Measurements from ENCODE around the gene SLC39A11. TPM values are rescaled to one million over a fixed set of nuclear protein-coding genes. Genes with fewer than 3 reads are reported as not detected.
"Not testable (repeated sequence)": the region's sequence is repeated elsewhere in the genome, so short reads cannot be mapped to it uniquely, and the experiment has no call there.

Gene SLC39A11
- total RNA-seq, 1 donor from 2014 or later: 23.2 TPM

GRCh38 chr17:72901657-72902056 lies 190.8 kb downstream of the SLC39A11 start:
- peaks cover 25% of the 10 kb centered on the region for H3K4me1 Mint-ChIP-seq (ENCODE audit: unreplicated experiment)
- no peak overlapping the region for H3K27ac Mint-ChIP-seq
- H3K36me3 Mint-ChIP-seq: no peaks in the 10 kb centered on the region
- no peaks in the 10 kb centered on the region for H3K9me3 Mint-ChIP-seq
- TF ChIP-seq, protein P1, sequence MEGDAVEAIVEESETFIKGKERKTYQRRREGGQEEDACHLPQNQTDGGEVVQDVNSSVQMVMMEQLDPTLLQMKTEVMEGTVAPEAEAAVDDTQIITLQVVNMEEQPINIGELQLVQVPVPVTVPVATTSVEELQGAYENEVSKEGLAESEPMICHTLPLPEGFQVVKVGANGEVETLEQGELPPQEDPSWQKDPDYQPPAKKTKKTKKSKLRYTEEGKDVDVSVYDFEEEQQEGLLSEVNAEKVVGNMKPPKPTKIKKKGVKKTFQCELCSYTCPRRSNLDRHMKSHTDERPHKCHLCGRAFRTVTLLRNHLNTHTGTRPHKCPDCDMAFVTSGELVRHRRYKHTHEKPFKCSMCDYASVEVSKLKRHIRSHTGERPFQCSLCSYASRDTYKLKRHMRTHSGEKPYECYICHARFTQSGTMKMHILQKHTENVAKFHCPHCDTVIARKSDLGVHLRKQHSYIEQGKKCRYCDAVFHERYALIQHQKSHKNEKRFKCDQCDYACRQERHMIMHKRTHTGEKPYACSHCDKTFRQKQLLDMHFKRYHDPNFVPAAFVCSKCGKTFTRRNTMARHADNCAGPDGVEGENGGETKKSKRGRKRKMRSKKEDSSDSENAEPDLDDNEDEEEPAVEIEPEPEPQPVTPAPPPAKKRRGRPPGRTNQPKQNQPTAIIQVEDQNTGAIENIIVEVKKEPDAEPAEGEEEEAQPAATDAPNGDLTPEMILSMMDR (conservative IDR thresholded peaks at IDR 0.05): no peak
- H3K27me3 Mint-ChIP-seq: no peaks in the 10 kb centered on the region
- DNase-seq (ENCODE audit: extremely low spot score, unreplicated experiment): no peak
- H3K4me3 Mint-ChIP-seq: no peak overlapping the region

DNA sequence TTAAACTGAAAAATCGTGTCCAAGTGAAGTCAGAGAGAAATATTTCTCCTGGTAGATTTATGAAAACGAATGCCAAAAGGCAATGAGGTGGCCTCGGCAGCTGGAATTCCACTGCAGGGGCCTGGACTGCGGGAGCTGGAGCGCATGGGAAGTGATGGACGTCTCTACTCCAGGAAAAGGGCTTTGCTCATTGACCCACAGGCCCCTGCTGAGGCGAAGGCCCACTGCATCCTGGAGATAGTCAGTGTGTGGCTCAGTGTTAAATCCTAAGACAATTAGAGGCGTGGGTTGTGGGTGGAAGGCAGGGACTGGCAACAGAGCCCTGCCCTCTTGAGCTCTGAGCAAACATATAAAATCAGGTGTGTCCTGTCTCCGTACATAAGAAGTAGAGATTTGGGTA lies 191.4 kb downstream of the SLC39A11 start:
- H3K4me3 Mint-ChIP-seq: no peak overlapping the region
- DNase-seq (ENCODE audit: extremely low spot score, unreplicated experiment): no peak
- H3K27ac Mint-ChIP-seq: no peak overlapping the region
- H3K27me3 Mint-ChIP-seq: no peaks in the 10 kb centered on the region
- H3K9me3 Mint-ChIP-seq: no peaks in the 10 kb centered on the region
- TF ChIP-seq, protein P1 (conservative IDR thresholded peaks at IDR 0.05): no peak
- H3K4me1 Mint-ChIP-seq (ENCODE audit: unreplicated experiment): peaks cover 25% of the 10 kb centered on the region
- H3K36me3 Mint-ChIP-seq: no peaks in the 10 kb centered on the region

DNA sequence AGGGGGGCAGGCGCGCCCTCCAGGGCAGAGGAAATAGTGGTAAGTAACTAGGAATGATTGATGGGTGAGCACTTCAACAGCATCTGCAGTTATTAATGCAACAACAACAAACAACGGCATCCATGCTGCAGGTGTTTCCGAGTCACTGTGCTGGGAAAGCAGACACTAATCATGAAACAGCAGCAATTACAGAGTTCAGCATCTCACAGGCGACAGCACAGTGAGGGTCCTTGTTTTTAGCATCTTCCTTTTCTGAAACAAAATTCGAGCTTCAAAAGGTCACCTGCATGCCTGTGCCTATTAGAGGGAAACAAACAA lies 191.9 kb downstream of the SLC39A11 start:
- Mint-ChIP-seq H3K4me1 (ENCODE audit: unreplicated experiment) (peaks cover 25% of the 10 kb centered on the region), H3K4me3 (no peak overlapping the region)

GRCh38 chr17:72898725-72899124 lies 193.8 kb downstream of the SLC39A11 start:
- peaks cover 22% of the 10 kb centered on the region for H3K4me1 Mint-ChIP-seq (ENCODE audit: unreplicated experiment)
- TF ChIP-seq, protein P1 (conservative IDR thresholded peaks at IDR 0.05): no peak
- H3K4me3 Mint-ChIP-seq: no peak overlapping the region
- no peaks in the 10 kb centered on the region for H3K36me3 Mint-ChIP-seq
- H3K27me3 Mint-ChIP-seq: no peaks in the 10 kb centered on the region
- no peaks in the 10 kb centered on the region for H3K9me3 Mint-ChIP-seq
- no peak for DNase-seq (ENCODE audit: extremely low spot score, unreplicated experiment)
- no peak overlapping the region for H3K27ac Mint-ChIP-seq

More for the DNA sequence above, 191.9 kb downstream of the SLC39A11 start:
- Mint-ChIP-seq H3K9me3 (no peaks in the 10 kb centered on the region), H3K27ac (no peak overlapping the region), H3K27me3 (no peaks in the 10 kb centered on the region), H3K36me3 (no peaks in the 10 kb centered on the region)
- DNase-seq (ENCODE audit: extremely low spot score, unreplicated experiment): no peak
- TF ChIP-seq, protein P1 (conservative IDR thresholded peaks at IDR 0.05): no peak

DNA sequence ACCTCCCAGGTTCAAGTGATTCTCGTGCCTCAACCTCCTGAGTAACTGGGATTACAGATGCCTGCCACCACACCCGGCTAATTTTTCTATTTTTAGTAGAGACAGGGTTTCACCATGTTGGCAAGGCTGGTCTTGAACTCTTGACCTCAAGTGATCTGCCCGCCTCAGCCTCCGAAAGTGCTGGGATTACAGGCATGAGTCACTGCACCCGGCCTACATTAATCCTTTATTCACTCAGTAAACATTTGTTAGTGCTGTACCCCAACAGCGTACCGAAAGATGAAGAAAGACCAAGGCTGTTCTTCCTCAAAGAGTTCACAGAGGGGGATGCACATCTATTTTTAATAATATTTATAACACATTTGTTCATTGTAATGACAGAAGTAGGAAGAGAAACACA lies 196.2 kb downstream of the SLC39A11 start:
- H3K4me1 Mint-ChIP-seq (ENCODE audit: unreplicated experiment): peaks cover 14% of the 10 kb centered on the region
- H3K27me3 Mint-ChIP-seq; H3K36me3 Mint-ChIP-seq; DNase-seq (ENCODE audit: extremely low spot score, unreplicated experiment); H3K9me3 Mint-ChIP-seq; H3K27ac Mint-ChIP-seq; H3K4me3 Mint-ChIP-seq: not testable (repeated sequence)

- no peak for DNase-seq (ENCODE audit: extremely low spot score, unreplicated experiment)
- no peak overlapping the region for H3K27ac Mint-ChIP-seq
- peaks cover 4% of the 10 kb centered on the region for H3K4me1 Mint-ChIP-seq (ENCODE audit: unreplicated experiment)
- TF ChIP-seq, protein P1 (conservative IDR thresholded peaks at IDR 0.05): no peak
- H3K27me3 Mint-ChIP-seq: no peaks in the 10 kb centered on the region
- H3K36me3 Mint-ChIP-seq: no peaks in the 10 kb centered on the region
- no peaks in the 10 kb centered on the region for H3K9me3 Mint-ChIP-seq
- H3K4me3 Mint-ChIP-seq: no peak overlapping the region
Measured at GRCh38 chr17:72891627-72892026, 200.9 kb downstream of the SLC39A11 start.

Measured in type B pancreatic cell (in vitro differentiated cells).